ENCODE measurements around the gene MCM9.

DNA sequence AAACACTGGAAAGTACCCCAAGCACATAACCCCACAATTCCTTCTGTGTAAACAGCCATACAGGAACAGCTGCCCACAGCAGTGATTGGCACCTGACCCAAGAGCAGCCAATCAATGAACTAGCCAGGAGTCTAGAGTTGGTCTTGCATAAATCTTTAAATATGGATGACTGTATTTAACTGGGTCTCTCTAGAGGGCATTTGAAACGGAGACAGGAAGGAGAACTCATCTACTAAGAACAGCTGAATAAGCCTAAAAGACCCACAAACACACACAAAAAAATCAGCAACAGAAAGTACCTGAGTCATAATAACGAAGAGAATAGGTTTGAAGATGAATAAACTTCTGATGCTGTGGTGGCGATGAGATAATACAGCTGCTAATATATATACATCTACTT is 90.0 kb downstream of the MCM9 start:
- TF ChIP-seq, protein P1, sequence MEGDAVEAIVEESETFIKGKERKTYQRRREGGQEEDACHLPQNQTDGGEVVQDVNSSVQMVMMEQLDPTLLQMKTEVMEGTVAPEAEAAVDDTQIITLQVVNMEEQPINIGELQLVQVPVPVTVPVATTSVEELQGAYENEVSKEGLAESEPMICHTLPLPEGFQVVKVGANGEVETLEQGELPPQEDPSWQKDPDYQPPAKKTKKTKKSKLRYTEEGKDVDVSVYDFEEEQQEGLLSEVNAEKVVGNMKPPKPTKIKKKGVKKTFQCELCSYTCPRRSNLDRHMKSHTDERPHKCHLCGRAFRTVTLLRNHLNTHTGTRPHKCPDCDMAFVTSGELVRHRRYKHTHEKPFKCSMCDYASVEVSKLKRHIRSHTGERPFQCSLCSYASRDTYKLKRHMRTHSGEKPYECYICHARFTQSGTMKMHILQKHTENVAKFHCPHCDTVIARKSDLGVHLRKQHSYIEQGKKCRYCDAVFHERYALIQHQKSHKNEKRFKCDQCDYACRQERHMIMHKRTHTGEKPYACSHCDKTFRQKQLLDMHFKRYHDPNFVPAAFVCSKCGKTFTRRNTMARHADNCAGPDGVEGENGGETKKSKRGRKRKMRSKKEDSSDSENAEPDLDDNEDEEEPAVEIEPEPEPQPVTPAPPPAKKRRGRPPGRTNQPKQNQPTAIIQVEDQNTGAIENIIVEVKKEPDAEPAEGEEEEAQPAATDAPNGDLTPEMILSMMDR (IDR thresholded peaks at IDR 0.05) = no peak
- no peak for TF ChIP-seq EZH2 (IDR thresholded peaks at IDR 0.05)
- no peak for TF ChIP-seq EZH2phosphoT487 (IDR thresholded peaks at IDR 0.05)
